Tibial artery (tissue), 4 donors: ENCODE data around the gene CCDC167.
A peak's percentile ranks its signal among the peaks of the same experiment; 100 is the strongest.
"Not testable (repeated sequence)": the region's sequence is repeated elsewhere in the genome, so short reads cannot be mapped to it uniquely, and the experiment has no call there.

ENCODE experiments used
- DNase-seq, 2 donors: peaks; one replicate each; pipeline ENCODE4 v3.0.0-alpha.2; 2019
- H3K27ac ChIP-seq, 2 donors: fragments of 200-600 bp; sonication (generic) in 1 of 2; 1 replicate in 1 of 2; 2 replicates in 1 of 2; pipeline ENCODE4 v1.5.1; 2018 to 2019; ENCODE audit warnings: mild to moderate bottlenecking in 1 of 2
- H3K27me3 ChIP-seq, 2 donors: fragments of 200-600 bp; sonication (generic) in 1 of 2; one replicate each; pipeline versions ENCODE4 v1.5.1 to v1.6.0; 2016 to 2019
- H3K36me3 ChIP-seq, 3 donors: fragments of 200-600 bp; sonication (generic) in 2 of 3; one replicate each; pipeline ENCODE4 v1.5.1; 2016 to 2019; ENCODE audit warnings: mild to moderate bottlenecking in 2 of 3
- H3K4me1 ChIP-seq, 4 donors: fragments of 200-600 bp; sonication (generic) in 2 of 4; 1 replicate in 3 of 4; 2 replicates in 1 of 4; pipeline ENCODE4 v1.5.1; 2016 to 2019
- H3K4me3 ChIP-seq, 2 donors: fragments of 200-600 bp; sonication (generic) in 1 of 2; 1 replicate in 1 of 2; 2 replicates in 1 of 2; pipeline ENCODE4 v1.5.1; 2018 to 2019; ENCODE audit warnings: mild to moderate bottlenecking in 2 of 2
- H3K9me3 ChIP-seq, 3 donors: fragments of 200-600 bp; sonication (generic) in 1 of 3; one replicate each; pipeline ENCODE4 v1.5.1; 2016 to 2019
- intact Hi-C: fragments of 100-400 bp; cut with DNase I; formaldehyde crosslinking; loops from one replicate; pipeline ENCODE4 v1.15.0; 2023; ENCODE audit warnings: low total_unique reads
- TF ChIP-seq, protein P1 (sequence below), 2 experiments: fragments of 200-600 bp in 1 of 2; fragments of 450-650 bp in 1 of 2; IDR thresholded peaks; one replicate each; pipeline ENCODE4 v1.5.1; 2017 to 2019; ENCODE audit warnings: antibody characterized with exemption in 2 of 2, mild to moderate bottlenecking in 1 of 2, moderate library complexity in 1 of 2

Gene CCDC167

GRCh38 chr6:37502703-37503291 is 3.1 kb upstream of the CCDC167 start:
- no peak overlapping the region for H3K27ac ChIP-seq
- no peaks in the 10 kb centered on the region for H3K27me3 ChIP-seq
- peaks cover 0 to 8% (median 6%) of the 10 kb centered on the region in 4 donors for H3K4me1 ChIP-seq
- TF ChIP-seq, protein P1, sequence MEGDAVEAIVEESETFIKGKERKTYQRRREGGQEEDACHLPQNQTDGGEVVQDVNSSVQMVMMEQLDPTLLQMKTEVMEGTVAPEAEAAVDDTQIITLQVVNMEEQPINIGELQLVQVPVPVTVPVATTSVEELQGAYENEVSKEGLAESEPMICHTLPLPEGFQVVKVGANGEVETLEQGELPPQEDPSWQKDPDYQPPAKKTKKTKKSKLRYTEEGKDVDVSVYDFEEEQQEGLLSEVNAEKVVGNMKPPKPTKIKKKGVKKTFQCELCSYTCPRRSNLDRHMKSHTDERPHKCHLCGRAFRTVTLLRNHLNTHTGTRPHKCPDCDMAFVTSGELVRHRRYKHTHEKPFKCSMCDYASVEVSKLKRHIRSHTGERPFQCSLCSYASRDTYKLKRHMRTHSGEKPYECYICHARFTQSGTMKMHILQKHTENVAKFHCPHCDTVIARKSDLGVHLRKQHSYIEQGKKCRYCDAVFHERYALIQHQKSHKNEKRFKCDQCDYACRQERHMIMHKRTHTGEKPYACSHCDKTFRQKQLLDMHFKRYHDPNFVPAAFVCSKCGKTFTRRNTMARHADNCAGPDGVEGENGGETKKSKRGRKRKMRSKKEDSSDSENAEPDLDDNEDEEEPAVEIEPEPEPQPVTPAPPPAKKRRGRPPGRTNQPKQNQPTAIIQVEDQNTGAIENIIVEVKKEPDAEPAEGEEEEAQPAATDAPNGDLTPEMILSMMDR (IDR thresholded peaks at IDR 0.05): no peak
- no peaks in the 10 kb centered on the region for H3K9me3 ChIP-seq
- no peak for DNase-seq
- intact Hi-C loops: no loop called here
- H3K4me3 ChIP-seq: no peak overlapping the region
- no peaks in the 10 kb centered on the region for H3K36me3 ChIP-seq

GRCh38 chr6:37501632-37502491 is 2.2 kb upstream of the CCDC167 start:
- intact Hi-C loops: no loop called here
- no peaks in the 10 kb centered on the region for H3K27me3 ChIP-seq
- no peaks in the 10 kb centered on the region for H3K36me3 ChIP-seq
- no peak overlapping the region for H3K27ac ChIP-seq
- no peak overlapping the region for H3K4me3 ChIP-seq
- DNase-seq: no peak
- TF ChIP-seq, protein P1 (IDR thresholded peaks at IDR 0.05): no peak
- peaks cover 0 to 8% (median 6%) of the 10 kb centered on the region in 4 donors for H3K4me1 ChIP-seq
- H3K9me3 ChIP-seq: no peaks in the 10 kb centered on the region

- H3K36me3 ChIP-seq, H3K9me3 ChIP-seq, intact Hi-C loops, DNase-seq, H3K4me3 ChIP-seq, H3K4me1 ChIP-seq, H3K27me3 ChIP-seq, H3K27ac ChIP-seq: not testable (repeated sequence)
Measured at GRCh38 chr6:37500904-37501303, 1.2 kb upstream of the CCDC167 start.

- TF ChIP-seq, protein P1 (IDR thresholded peaks at IDR 0.05): no peak
- DNase-seq: no peak
- Histone ChIP-seq H3K4me1 (peaks cover 0 to 8% (median 6%) of the 10 kb centered on the region in 4 donors), H3K36me3 (no peaks in the 10 kb centered on the region), H3K9me3 (no peaks in the 10 kb centered on the region), H3K27ac (no peak overlapping the region), H3K4me3 (peak overlapping the region; percentile 65 to 70), H3K27me3 (no peaks in the 10 kb centered on the region)
- intact Hi-C loops: no loop called here
Measured at GRCh38 chr6:37500294-37500608, 558 bp upstream of the CCDC167 start.

GRCh38 chr6:37496951-37497885 is 2.5 kb downstream of the CCDC167 start:
- intact Hi-C loops: no loop called here
- Histone ChIP-seq H3K4me3 (no peak overlapping the region), H3K4me1 (peaks cover 0 to 8% (median 6%) of the 10 kb centered on the region in 4 donors), H3K9me3 (no peaks in the 10 kb centered on the region), H3K27ac (no peak overlapping the region), H3K36me3 (no peaks in the 10 kb centered on the region), H3K27me3 (no peaks in the 10 kb centered on the region)
- DNase-seq: no peak
- TF ChIP-seq, protein P1 (IDR thresholded peaks at IDR 0.05): no peak
